GM12872 (cell line): Measurements from ENCODE around the gene CRHR2.

Experiments
- CTCF ChIP-seq: IDR thresholded peaks from 3 replicates; pipeline ENCODE4 v1.5.1; 2011; ENCODE audit warnings: low read depth, mild to moderate bottlenecking, low read length, moderate library complexity; ENCODE audit not compliant: insufficient read depth

The CRHR2 gene

GRCh38 chr7:30659312-30659711, 22.9 kb downstream of the CRHR2 start:
- TF ChIP-seq CTCF, result no peak

GRCh38 chr7:30658479-30659074, 23.7 kb downstream of the CRHR2 start:
- no peak for TF ChIP-seq CTCF

DNA sequence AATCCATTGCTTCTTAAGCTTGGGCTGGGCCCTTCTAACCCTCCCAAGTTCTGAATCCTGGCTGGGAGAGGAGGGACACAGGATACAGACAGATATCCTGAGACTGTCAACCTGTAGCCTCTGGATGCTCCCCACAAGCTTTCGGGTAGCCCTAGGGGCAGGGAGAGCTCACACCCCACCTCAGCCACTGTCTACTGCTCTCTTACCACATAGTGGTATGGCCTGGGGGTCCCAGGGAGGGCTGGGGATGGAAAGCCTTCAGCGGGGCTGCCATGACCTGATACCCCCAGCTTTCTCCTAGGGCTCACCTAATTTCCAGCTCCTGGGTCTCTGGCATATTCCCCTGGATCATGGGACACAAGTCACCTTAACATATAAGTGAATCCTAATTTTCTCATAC, 25.1 kb downstream of the CRHR2 start:
- no peak for TF ChIP-seq CTCF

GRCh38 chr7:30656006-30656957, 26.0 kb downstream of the CRHR2 start:
- no peak for TF ChIP-seq CTCF

DNA sequence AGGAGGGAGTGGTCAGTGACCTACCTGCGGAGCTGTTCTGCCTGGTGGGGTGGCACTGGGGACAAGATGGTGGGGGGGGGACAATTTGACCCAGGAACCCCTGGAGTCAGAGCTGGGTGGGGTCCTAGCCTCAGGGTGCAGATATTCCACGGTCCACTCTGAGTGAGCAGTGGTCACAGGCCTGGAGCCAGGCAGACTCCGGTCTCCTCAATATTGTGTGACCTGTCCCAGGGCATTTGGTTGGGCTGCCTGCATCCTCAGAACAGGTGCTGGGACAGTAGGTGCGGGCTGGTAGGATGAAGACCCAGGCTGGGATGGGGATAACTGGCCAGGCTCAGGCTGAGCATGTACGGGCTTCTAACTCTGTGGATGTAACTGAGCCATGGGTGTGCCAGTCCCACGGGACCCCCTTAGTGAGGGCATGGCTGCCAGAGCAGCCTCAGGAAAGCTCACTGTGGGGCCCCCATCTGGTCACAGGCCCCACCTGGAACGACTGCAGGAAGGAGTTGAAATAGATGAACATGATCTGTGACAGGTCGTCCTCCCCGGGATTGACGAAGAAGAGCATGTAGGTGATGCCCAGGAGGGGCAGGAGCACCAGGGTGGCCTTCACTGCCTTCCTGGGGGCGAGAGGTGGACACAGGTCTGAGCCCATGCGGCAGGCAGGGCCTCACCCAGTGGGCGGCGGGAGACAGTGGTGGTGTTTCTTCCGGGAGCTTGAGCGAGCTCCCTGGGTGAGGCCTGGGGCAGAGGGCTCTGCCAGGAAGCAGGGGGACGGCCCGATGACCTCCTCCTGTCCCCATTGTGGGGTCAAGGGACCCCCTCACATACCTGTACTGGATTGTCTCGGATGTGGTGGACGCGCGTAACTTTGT, 26.9 kb downstream of the CRHR2 start:
- TF ChIP-seq CTCF, result no peak

GRCh38 chr7:30654296-30655090, 27.8 kb downstream of the CRHR2 start:
- no peak for TF ChIP-seq CTCF
